Prostate gland (tissue), 2 donors: ENCODE results near the gene CREB3L2.

ENCODE experiments used
- POLR2A ChIP-seq: fragments of 450-650 bp; IDR thresholded peaks from one replicate; pipeline ENCODE4 v1.6.1; 2016; ENCODE audit warnings: antibody characterized with exemption, mild to moderate bottlenecking
- TF ChIP-seq, protein P1 (sequence below), 4 experiments: fragments of 200-600 bp in 2 of 4; fragments of 450-650 bp in 2 of 4; sonication (generic) in 2 of 4; IDR thresholded peaks; 1 replicate in 3 of 4; 2 replicates in 1 of 4; pipeline ENCODE4 v1.5.1; 2016 to 2019; ENCODE audit warnings: antibody characterized with exemption in 4 of 4, mild to moderate bottlenecking in 2 of 4, moderate library complexity in 2 of 4

DNA sequence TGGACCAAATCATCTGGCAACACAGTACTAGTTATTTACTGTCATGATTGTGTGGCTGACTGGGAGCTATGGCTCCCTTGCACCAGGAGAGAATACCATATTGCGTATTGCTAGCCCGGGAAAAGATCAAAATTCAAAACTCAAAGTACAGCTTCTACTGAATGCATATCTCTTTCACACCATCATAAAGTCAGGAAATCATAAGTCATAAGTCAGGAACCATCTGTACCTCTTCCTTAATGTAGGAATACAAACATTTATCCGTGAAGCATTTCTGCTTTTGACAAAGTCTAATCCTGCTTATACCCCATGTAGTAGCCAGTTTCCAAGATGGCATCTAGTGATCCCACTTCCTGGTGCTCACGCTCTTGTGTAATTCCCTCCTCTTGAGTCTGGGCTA, 2.2 kb upstream of the CREB3L2 start:
- TF ChIP-seq, protein P1, sequence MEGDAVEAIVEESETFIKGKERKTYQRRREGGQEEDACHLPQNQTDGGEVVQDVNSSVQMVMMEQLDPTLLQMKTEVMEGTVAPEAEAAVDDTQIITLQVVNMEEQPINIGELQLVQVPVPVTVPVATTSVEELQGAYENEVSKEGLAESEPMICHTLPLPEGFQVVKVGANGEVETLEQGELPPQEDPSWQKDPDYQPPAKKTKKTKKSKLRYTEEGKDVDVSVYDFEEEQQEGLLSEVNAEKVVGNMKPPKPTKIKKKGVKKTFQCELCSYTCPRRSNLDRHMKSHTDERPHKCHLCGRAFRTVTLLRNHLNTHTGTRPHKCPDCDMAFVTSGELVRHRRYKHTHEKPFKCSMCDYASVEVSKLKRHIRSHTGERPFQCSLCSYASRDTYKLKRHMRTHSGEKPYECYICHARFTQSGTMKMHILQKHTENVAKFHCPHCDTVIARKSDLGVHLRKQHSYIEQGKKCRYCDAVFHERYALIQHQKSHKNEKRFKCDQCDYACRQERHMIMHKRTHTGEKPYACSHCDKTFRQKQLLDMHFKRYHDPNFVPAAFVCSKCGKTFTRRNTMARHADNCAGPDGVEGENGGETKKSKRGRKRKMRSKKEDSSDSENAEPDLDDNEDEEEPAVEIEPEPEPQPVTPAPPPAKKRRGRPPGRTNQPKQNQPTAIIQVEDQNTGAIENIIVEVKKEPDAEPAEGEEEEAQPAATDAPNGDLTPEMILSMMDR (IDR thresholded peaks at IDR 0.05) = no peak
- no peak for TF ChIP-seq POLR2A
